Vein endothelial cell (primary cell): ENCODE results near the gene CXCL12. TPM values are rescaled to one million over a fixed set of nuclear protein-coding genes. Genes with fewer than 3 reads are reported as not detected.

ENCODE experiments used
- total RNA-seq: library from RNA; depleted of rRNA; stranded (reverse); fragments of >200 nt; gene quantifications from 2 replicates; pipeline ENCODE4 v1.2.3, GENCODE V29; 2012

Gene CXCL12
- 6.5 and 25.6 TPM in 2 replicates for total RNA-seq

DNA sequence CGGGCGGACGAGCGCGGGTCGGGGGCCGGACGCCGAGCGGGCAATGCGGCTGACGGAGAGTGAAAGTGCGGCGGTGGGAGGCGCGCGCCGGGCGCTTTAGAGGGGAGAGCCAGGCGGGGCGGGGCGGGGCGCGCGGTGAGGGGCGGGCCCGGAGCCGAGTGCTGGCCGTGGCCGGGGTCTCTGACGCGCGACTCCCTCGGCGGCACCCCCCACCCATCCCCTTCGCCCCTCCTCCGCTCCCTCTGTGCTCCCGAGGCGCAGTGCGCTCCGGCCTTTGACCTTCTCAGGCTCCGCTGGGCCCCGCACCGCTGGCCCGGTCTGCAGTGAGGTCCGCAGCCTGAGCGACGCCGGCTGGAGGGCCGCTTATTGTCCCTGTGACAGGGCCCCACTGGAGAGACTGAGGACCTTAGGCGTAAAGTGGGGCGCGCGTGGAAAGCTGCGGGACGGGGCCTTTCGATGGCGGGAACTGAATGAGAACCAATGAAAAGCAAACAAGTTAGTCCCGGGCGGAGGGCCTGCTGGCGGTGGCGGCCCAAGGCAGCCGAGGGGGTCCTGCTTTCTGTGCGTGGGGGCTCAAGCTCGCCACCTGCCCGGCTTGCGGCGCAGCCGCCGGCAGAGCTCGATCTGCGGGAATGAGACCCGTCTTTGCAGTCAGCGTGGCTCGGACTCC is at the start of gene CXCL12:
Gene CXCL12 (minus strand): TSS at position 72 of the 670 bp plus-strand sequence. CDS start 92 bp downstream, outside the sequence.

